Mucosa of descending colon (tissue), 3 donors: Measurements from ENCODE around the gene ARGFX. TPM values are rescaled to one million over a fixed set of nuclear protein-coding genes. Genes with fewer than 3 reads are reported as not detected.

Experiments
- ATAC-seq: fragments of 200-7000 bp; cut with Tn5 transposase; one replicate; pipeline ENCODE4 v1.9.1; 2020; ENCODE audit warnings: mild to moderate bottlenecking, moderate library complexity
- DNase-seq, 3 donors: peaks; one replicate each; pipeline ENCODE4 v3.0.0-alpha.2; 2020
- H3K36me3 ChIP-seq: fragments of 200-600 bp; one replicate; pipeline ENCODE4 v1.8.0; 2021; ENCODE audit warnings: low read depth, mild to moderate bottlenecking
- H3K4me1 ChIP-seq: fragments of 200-600 bp; one replicate; pipeline ENCODE4 v1.8.0; 2021; ENCODE audit warnings: low read depth, mild to moderate bottlenecking
- H3K4me3 ChIP-seq: fragments of 200-600 bp; one replicate; pipeline ENCODE4 v1.8.0; 2021; ENCODE audit warnings: mild to moderate bottlenecking
- H3K9me3 ChIP-seq: fragments of 200-600 bp; one replicate; pipeline ENCODE4 v1.8.0; 2021; ENCODE audit warnings: mild to moderate bottlenecking
- intact Hi-C, 2 donors: fragments of 100-400 bp; cut with DNase I in 1 of 2; cut with micrococcal nuclease in 1 of 2; formaldehyde crosslinking; loops; one replicate each; pipeline versions ENCODE4 v1.11.0 to v1.11.1; 2022; cut with DNase I, micrococcal nuclease
- long read RNA-seq, 2 donors: library from polyadenylated mRNA; unstranded; transcript quantifications; one replicate each; pipeline ENCODE4 v2.0.0, GENCODE V29; 2019 to 2021
- total RNA-seq, 3 donors: library from RNA; stranded (reverse); fragmentation: NEBNext Ultra II Directional in 2 of 3; extraction: Animal tissue kit (Norgen Biotek cat#: 25700) in 2 of 3; gene quantifications; one replicate each; pipeline versions ENCODE4 v1.2.1 to v1.2.4, GENCODE V29; 2021 to 2023
- TF ChIP-seq, protein P1 (sequence below): fragments of 200-600 bp; IDR thresholded peaks from one replicate; pipeline ENCODE4 v1.8.0; 2022; ENCODE audit warnings: antibody characterized with exemption, mild to moderate bottlenecking
- donor health status: DM: no; HTN: no; CAD: no; lungs with moderate emphysema.
- donor health status: DM: no; HTN: no; CAD: no.
- donor health status: DM: no; HTN: yes; CAD: no.

The ARGFX gene
- not detected for total RNA-seq
- long read RNA-seq, donor 1: 0 reads
- long read RNA-seq, donor 2: 0 reads

DNA sequence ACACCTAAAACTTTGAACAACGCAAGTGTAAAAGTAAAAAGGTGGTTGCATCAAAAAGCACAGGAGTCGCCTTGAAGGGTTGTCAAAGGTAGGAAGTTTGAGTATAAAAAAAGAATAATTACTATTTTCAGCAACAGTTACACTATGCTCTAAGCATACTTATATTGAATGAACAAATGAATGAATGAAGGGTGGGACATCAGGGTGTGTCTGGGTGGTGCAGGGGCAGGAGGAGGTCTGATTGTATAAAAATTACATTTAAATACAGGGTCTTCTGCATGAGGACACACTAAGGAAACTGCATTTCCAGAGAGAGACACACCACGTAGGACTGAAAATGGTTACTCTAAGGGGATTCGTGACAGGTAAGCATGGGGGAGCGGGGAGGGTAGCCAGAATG lies at the start of gene ARGFX:
ARGFX (plus strand) TSS at position 301 of the 400 bp plus-strand sequence. CDS start 2,765 bp downstream, outside the sequence.
- H3K4me1 ChIP-seq: no peaks in the 10 kb centered on the region
- H3K36me3 ChIP-seq: no peaks in the 10 kb centered on the region
- H3K9me3 ChIP-seq: no peaks in the 10 kb centered on the region
- intact Hi-C loops: no loop called here
- ATAC-seq: no peak
- DNase-seq: no peak
- H3K4me3 ChIP-seq: no peak within 1 kb of the TSS
- TF ChIP-seq, protein P1, sequence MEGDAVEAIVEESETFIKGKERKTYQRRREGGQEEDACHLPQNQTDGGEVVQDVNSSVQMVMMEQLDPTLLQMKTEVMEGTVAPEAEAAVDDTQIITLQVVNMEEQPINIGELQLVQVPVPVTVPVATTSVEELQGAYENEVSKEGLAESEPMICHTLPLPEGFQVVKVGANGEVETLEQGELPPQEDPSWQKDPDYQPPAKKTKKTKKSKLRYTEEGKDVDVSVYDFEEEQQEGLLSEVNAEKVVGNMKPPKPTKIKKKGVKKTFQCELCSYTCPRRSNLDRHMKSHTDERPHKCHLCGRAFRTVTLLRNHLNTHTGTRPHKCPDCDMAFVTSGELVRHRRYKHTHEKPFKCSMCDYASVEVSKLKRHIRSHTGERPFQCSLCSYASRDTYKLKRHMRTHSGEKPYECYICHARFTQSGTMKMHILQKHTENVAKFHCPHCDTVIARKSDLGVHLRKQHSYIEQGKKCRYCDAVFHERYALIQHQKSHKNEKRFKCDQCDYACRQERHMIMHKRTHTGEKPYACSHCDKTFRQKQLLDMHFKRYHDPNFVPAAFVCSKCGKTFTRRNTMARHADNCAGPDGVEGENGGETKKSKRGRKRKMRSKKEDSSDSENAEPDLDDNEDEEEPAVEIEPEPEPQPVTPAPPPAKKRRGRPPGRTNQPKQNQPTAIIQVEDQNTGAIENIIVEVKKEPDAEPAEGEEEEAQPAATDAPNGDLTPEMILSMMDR: no peak

DNA sequence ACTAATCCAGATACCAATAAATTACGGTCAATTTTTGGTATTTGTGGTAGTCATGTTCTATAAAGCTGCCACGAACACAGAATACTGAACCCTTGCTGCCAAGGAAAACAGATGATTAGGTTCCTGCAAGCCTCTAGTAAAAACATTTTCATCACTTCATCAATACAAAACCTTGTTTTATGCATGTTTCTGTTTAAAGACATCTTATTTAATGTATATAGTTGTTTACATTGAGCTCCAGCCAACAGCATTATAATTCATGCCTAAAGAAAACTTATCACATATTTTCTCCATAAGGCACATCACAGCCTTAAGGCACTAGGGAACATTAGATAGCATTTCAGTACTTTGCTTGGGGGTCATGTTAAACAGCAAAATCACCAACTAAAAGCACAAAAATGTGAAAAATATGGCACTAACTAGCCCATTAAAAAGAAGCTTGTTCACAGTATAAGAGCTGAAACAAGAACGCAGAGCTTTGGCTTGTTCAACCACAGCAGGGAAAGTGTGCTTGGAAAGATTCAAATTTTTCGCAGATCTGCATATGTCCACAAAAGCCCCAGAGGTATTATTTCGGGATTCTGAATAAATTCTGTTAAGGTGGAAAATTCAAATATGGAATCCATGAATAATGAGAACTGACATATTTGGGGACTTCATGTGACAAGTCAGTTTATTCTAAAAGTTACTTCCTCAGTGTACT lies 49.6 kb upstream of the ARGFX start:
- TF ChIP-seq, protein P1: no peak
- intact Hi-C loops: no loop called here
- Histone ChIP-seq H3K4me1 (no peaks in the 10 kb centered on the region), H3K36me3 (no peaks in the 10 kb centered on the region), H3K9me3 (no peaks in the 10 kb centered on the region), H3K4me3 (no peak overlapping the region)
- ATAC-seq (no peak), DNase-seq (no peak)

DNA sequence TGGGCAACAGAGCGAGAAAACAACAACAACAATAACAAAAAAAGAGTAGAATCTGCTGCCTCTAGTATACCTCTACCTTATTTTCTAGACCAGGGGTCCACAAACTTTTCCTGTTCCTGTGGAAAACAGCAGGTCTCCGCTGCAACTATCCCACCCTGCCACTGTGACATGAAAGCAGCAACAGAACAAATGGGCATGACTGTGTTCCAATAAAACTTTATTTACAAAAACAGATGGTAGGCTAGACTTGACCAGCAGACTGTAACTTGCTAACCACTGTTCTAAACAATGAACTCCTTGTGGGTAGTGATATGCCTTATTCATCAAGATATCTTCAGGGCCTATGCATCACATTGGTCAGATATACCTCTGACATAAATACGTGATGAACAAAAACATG lies 47.2 kb upstream of the ARGFX start:
- DNase-seq (no peak), ATAC-seq (no peak)
- Histone ChIP-seq H3K9me3 (no peaks in the 10 kb centered on the region), H3K36me3 (no peaks in the 10 kb centered on the region), H3K4me1 (no peaks in the 10 kb centered on the region), H3K4me3 (no peak overlapping the region)
- TF ChIP-seq, protein P1: no peak
- intact Hi-C loops: no loop called here

DNA sequence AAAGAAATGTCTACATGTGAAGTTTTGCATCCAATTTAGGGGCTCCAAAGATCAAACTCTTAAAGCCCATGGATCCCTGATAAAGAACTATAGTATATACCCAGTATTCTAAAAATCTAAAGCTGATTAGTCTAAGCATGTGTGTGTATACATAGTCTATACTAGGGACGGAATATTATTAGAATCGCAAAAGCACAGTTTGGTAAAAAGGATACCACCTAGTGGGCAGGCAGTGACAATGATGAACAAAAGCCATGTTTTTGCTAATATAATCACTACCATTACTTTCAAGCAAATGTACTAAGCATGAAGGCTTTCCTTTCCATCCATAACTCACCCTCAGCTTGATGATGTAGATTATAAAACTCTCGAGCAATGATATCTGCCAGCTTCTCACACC lies 38.4 kb upstream of the ARGFX start:
- TF ChIP-seq, protein P1: no peak
- ATAC-seq (no peak), DNase-seq (no peak)
- H3K4me3 ChIP-seq: no peak overlapping the region
- intact Hi-C loops: no loop called here
- H3K4me1 ChIP-seq: no peaks in the 10 kb centered on the region
- H3K36me3 ChIP-seq: no peaks in the 10 kb centered on the region
- no peaks in the 10 kb centered on the region for H3K9me3 ChIP-seq

DNA sequence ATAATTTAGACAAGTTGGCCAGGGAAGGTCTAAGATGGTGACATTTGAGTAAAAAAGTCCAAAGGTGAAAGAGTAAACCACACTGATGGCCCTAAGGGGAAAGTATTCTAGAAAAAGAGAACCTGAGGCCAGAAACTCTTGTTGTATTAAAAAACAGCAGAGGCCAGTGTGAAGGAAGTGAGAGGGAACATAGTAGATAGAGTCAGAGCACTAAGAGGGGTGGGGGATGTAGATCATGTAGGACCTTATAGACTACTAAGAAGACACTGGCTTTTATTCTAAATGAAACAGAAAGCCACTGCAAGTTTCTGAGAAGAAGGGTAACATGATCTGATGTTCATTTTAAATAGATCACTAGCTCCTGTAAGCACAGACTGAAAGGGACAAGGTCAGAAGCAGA lies 36.5 kb upstream of the ARGFX start:
- intact Hi-C loops: no loop called here
- Histone ChIP-seq H3K4me1 (no peaks in the 10 kb centered on the region), H3K36me3 (no peaks in the 10 kb centered on the region), H3K4me3 (no peak overlapping the region), H3K9me3 (no peaks in the 10 kb centered on the region)
- ATAC-seq: no peak
- TF ChIP-seq, protein P1: no peak
- DNase-seq: no peak
